Measurements from ENCODE around the gene CRYBG3.

DNA sequence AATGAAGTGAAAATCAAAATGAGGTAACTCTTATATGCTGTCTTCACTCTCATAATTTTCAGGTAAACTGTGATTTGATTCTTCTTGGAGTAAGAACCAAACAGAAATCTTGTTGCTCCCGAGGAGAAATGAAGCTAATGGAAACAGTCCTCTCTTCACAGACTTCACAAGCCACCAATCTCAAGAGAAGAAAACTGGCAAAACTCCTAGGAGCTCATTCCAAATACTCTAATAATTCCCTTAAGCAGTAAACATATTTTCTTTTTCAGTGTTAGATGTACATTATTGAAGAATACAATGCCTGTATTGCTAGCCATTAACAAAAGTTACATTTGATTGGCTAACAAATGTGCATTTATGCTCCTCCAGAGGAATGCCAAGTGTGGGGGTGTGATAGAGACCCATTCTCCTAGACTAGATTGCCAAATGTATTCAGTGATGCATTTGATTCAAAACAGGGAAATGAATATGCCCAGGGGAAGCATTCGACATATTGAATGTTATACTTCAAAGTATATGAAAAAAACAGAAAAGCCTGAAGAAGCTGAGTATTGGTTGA is 162.2 kb downstream of the CRYBG3 start:
- no peak for TF ChIP-seq CTCF (IDR thresholded peaks at IDR 0.05)
- TF ChIP-seq POLR2A (IDR thresholded peaks at IDR 0.05; ENCODE audit: low read depth), result no peak
- TF ChIP-seq EP300 (IDR thresholded peaks at IDR 0.05), result no peak
- no peak for TF ChIP-seq POLR2AphosphoS5 (IDR thresholded peaks at IDR 0.05)
